B cell (primary cell): ENCODE results near the gene IRAK1.

Experiments used
- EZH2 ChIP-seq: IDR thresholded peaks from 2 replicates; pipeline ENCODE4 v1.6.1; 2012; ENCODE audit warnings: borderline replicate concordance, low read depth, mild to moderate bottlenecking, moderate library complexity, low read length; ENCODE audit not compliant: insufficient read depth, poor library complexity, severe bottlenecking
- TF ChIP-seq, protein P1 (sequence below): fragments of 200-600 bp; IDR thresholded peaks from one replicate; pipeline ENCODE4 v1.8.0; 2022; ENCODE audit warnings: antibody characterized with exemption, mild to moderate bottlenecking

DNA sequence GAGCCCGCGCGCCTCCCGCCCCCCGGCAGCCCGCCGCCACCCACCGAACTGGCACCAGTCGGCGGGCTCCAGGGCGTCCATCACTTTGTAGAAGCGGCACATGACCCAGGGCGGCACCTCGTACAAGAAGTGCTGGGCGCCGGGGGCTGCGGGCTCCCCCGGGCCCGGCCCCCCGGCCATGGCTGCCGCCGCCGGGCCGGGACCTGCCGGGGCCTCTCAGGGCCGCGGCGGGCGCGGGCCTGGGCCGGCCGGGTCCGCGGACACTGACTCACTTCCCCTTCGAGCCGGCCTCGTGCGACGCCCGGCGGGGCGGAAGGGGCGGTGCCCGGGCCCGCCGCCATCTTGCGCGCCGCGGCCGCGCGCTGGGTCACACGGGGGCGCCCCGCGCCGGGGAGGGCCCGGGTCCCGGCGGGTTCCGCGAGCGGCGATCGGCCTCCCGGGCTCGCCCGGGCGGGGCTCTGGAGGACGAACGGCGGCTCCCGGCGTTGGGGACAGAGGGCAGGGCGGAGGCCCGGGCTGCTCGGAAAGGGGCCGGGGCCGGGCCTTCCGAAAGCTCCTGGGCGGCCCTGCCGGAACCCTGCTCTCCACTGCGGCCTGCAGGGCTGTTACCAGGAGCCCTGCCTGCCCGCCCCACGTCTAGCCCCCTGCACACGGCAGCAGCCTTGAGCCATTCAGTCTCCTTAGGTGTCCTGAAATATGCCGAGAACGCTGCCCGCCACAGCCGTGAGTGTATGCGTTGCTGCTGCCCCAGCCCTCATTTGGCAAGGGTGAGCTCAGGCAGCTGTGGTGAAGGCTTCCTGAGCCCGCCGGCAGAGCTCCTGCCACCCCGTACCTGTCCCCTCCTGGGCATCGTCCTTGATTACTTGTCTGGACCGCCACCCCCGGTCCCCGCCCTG lies at the start of gene IRAK1:
- TF ChIP-seq, protein P1, sequence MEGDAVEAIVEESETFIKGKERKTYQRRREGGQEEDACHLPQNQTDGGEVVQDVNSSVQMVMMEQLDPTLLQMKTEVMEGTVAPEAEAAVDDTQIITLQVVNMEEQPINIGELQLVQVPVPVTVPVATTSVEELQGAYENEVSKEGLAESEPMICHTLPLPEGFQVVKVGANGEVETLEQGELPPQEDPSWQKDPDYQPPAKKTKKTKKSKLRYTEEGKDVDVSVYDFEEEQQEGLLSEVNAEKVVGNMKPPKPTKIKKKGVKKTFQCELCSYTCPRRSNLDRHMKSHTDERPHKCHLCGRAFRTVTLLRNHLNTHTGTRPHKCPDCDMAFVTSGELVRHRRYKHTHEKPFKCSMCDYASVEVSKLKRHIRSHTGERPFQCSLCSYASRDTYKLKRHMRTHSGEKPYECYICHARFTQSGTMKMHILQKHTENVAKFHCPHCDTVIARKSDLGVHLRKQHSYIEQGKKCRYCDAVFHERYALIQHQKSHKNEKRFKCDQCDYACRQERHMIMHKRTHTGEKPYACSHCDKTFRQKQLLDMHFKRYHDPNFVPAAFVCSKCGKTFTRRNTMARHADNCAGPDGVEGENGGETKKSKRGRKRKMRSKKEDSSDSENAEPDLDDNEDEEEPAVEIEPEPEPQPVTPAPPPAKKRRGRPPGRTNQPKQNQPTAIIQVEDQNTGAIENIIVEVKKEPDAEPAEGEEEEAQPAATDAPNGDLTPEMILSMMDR: no peak
- no peak for TF ChIP-seq EZH2
